Neural crest cell (in vitro differentiated cells): ENCODE results near the gene CTRB1. TPM values are rescaled to one million over a fixed set of nuclear protein-coding genes. Genes with fewer than 3 reads are reported as not detected.
"Not testable (repeated sequence)": the region's sequence is repeated elsewhere in the genome, so short reads cannot be mapped to it uniquely, and the experiment has no call there.

ENCODE experiments used
- DNase-seq: peaks from one replicate; pipeline ENCODE4 v3.0.0; 2021; ENCODE audit warnings: low read depth, mixed read lengths, low spot score
- H3K27ac Mint-ChIP-seq: one replicate; pipeline ENCODE4 v1.8.0; 2021; ENCODE audit warnings: mild to moderate bottlenecking, mixed read lengths; ENCODE audit not compliant: unreplicated experiment
- H3K27me3 Mint-ChIP-seq: 2 replicates; pipeline ENCODE4 v1.8.0; 2021; ENCODE audit warnings: low read depth, mild to moderate bottlenecking, mixed read lengths
- H3K36me3 Mint-ChIP-seq: 2 replicates; pipeline ENCODE4 v1.8.0; 2021; ENCODE audit warnings: low read depth, mild to moderate bottlenecking, mixed read lengths
- H3K4me1 Mint-ChIP-seq: 2 replicates; pipeline ENCODE4 v1.8.0; 2021; ENCODE audit warnings: mixed read lengths
- H3K4me3 Mint-ChIP-seq: one replicate; pipeline ENCODE4 v1.8.0; 2021; ENCODE audit warnings: mild to moderate bottlenecking, mixed read lengths
- H3K9me3 Mint-ChIP-seq: 2 replicates; pipeline ENCODE4 v1.8.0; 2021; ENCODE audit warnings: mixed read lengths
- total RNA-seq: library from RNA; stranded (reverse); gene quantifications from 2 replicates; pipeline ENCODE4 v1.2.1, GENCODE V29; 2021
- TF ChIP-seq, protein P1 (sequence below): fragments of 200-600 bp; sonication (generic); conservative IDR thresholded peaks from 2 replicates; pipeline ENCODE4 v1.5.0; 2021; ENCODE audit warnings: antibody characterized with exemption, mild to moderate bottlenecking

The CTRB1 gene
- total RNA-seq, 1 donor from 2014 or later: not detected

DNA sequence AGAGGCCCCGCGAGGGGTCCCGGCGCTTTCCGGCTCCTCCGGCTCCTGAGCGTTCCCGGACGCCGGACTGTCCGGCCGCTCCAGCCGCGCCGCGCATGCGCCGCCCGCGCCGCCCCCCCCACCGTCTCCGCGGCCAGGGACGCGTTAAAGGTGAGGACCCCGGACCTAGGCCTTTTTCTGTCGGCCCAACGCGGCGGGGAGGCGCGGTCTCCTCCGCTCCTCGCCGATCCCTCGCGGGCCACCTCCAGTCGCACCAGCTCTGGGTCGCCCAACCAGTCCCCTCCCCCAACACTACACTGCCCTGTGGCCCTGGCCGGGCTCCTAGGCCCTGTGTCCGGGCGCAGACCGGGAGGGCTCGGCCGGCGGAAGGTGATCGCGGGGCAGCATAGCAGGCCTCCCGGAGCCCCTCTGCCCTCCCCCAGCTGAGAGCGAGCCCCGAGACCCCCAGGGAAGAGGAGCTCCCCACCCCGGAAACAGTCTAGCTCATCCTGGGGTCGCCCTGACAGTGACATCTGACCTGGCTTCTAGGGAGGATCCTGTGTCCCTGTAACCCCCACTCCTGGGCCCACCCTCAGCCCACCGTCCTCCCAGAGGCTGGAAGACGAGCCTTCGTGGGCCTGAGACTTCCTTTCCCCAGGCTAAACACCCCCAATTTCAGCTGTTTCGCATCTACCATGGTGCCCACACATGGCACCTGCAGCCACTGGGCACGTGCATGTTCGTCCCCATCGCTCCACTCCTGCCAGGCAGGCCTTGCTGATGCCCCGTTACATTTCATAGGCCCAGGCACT lies 47.3 kb downstream of the CTRB1 start:
- H3K4me3 Mint-ChIP-seq: peak overlapping the region; percentile 92
- no peaks in the 10 kb centered on the region for H3K27me3 Mint-ChIP-seq
- H3K4me1 Mint-ChIP-seq: peaks cover 32% of the 10 kb centered on the region
- DNase-seq: peak; percentile 88
- H3K36me3 Mint-ChIP-seq: no peaks in the 10 kb centered on the region
- TF ChIP-seq, protein P1, sequence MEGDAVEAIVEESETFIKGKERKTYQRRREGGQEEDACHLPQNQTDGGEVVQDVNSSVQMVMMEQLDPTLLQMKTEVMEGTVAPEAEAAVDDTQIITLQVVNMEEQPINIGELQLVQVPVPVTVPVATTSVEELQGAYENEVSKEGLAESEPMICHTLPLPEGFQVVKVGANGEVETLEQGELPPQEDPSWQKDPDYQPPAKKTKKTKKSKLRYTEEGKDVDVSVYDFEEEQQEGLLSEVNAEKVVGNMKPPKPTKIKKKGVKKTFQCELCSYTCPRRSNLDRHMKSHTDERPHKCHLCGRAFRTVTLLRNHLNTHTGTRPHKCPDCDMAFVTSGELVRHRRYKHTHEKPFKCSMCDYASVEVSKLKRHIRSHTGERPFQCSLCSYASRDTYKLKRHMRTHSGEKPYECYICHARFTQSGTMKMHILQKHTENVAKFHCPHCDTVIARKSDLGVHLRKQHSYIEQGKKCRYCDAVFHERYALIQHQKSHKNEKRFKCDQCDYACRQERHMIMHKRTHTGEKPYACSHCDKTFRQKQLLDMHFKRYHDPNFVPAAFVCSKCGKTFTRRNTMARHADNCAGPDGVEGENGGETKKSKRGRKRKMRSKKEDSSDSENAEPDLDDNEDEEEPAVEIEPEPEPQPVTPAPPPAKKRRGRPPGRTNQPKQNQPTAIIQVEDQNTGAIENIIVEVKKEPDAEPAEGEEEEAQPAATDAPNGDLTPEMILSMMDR: no peak
- no peaks in the 10 kb centered on the region for H3K9me3 Mint-ChIP-seq
- peak overlapping the region; percentile 99 for H3K27ac Mint-ChIP-seq

DNA sequence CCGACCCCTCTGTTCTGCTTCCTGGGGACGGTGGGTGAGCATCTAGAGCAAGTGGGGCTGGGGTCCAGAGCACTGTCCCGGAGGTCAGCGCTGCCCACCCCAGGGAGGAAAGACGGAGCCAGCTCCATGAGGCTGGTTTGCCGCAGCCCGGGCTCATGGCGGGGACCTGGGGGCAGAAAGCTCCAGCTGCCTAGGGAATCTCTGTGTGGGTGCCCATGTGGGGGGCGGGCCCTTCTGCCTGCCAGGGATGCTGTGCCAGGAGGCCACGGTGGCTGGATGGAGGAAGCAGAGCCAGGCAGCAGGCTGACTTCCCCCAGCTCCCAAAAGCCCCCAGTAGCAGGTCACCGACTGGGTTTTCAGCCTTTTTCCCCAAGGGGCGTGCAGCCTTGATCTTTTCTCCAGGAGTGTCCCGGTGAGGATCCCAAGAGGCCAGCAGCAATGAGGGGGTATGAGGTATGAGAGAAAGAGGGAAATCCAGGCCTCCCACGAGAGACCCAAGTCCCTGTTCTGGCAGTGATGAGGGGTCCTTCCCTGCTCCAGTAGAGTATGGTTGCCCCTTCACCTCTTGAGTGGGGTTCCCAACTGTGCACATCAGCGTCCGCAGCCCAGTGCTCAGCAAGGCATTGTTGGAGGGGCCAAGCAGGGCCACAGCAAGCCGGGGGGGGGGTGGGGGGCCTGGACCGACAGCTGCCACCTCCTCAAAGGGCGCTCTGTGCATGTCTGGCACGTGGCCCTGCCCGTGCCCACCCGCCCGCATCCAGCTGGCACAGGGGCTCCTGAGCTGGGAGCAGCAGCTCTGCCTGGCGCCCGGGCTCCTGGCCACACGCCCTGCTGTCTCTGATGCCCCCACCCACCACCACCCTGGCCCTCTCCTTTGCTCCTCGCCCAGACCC lies 48.2 kb downstream of the CTRB1 start:
- TF ChIP-seq, protein P1: no peak
- no peaks in the 10 kb centered on the region for H3K36me3 Mint-ChIP-seq
- H3K4me1 Mint-ChIP-seq: peaks cover 37% of the 10 kb centered on the region

DNA sequence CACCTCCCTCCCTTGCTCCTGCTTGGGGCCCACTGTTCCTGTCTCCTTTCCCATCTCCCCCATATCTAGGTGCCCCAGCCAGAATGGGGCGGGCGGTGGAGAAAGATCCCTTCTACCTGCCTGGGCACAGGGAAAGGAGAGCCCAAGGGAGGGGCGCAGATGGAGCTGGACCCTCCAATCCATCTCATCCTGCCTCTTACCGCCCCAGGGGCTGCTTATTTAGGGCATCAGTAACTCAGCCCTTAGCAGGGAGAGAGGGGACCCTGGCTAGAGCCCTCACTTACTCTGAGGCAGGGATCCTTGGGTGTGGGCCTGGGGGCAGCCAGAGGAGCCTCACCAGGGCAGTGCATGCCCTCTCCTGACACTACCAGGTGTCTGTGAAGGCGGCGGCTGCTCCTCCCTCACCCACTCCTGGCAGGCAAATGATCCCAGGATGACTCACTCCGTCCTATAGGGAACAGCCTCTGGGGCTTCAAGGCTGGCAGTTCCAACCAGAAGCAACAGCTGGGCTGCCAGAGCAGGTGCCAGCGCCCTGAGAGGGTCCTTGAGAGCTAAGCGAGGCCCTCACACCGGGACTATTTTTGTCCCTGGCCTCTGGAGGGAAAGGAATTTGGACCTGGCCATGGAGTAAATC lies 49.0 kb downstream of the CTRB1 start:
- no peak for DNase-seq
- peaks cover 38% of the 10 kb centered on the region for H3K4me1 Mint-ChIP-seq
- peak overlapping the region; percentile 31 for H3K4me3 Mint-ChIP-seq
- H3K27ac Mint-ChIP-seq: no peak overlapping the region
- H3K27me3 Mint-ChIP-seq: no peaks in the 10 kb centered on the region
- no peaks in the 10 kb centered on the region for H3K9me3 Mint-ChIP-seq
- no peaks in the 10 kb centered on the region for H3K36me3 Mint-ChIP-seq
- TF ChIP-seq, protein P1: no peak

More for the DNA sequence above, 48.2 kb downstream of the CTRB1 start:
- peak overlapping the region; percentile 99 for H3K27ac Mint-ChIP-seq
- H3K4me3 Mint-ChIP-seq: peak overlapping the region; percentile 92
- no peaks in the 10 kb centered on the region for H3K9me3 Mint-ChIP-seq
- DNase-seq: no peak
- no peaks in the 10 kb centered on the region for H3K27me3 Mint-ChIP-seq

DNA sequence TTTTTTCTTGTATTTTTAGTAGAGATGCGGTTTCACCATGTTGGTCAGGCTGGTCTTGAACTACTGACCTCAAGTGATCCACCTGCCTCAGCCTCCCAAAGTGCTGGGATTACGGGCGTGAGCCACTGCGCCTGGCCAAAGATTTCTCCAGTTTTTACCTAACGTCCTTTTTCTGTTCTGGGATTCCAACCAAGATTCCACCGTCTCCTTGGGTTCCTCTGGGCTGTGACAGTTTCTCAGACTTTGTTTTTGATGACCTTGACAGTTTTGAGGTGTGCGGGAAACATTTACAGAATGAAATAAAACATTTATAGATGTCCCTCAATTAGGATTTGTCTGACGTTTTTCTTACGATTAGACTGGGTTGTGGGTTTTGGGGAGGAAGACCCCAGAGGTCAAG lies 50.6 kb downstream of the CTRB1 start:
- not testable (repeated sequence) for H3K9me3 Mint-ChIP-seq, H3K36me3 Mint-ChIP-seq, H3K27me3 Mint-ChIP-seq, DNase-seq, H3K27ac Mint-ChIP-seq
- peak overlapping the region; percentile 56 for H3K4me3 Mint-ChIP-seq
- peaks cover 25% of the 10 kb centered on the region for H3K4me1 Mint-ChIP-seq

DNA sequence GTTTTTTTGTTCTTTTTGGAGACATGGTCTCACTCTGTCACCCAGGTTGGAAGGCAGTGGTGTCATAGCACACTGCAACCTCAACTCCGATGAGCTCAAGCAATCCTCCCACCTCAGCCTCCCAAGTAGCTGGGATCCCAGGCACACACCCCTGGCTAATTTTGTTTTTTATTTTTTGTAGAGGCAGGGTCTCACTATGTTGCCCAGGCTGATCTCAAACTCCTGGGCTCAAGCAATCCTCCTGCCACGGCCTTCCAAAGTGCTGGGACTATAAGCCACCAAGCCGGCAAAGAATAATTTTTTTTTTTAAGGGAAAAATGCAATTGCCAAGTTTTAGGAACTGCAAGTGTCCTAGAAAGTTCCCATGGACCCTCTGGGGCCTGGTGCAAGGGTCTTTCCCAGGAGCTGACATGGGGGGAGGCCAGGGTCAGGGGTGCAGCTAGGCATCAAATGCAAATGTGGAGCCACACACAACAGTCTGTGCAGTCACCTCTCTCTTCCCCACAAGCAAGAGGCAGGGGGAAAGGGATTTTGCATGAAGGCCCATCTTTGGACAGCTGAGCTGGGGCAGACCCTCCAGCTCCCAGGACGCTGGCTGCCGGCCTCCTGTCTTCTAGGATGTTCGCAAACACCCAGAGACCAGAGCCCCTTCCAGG lies 52.8 kb downstream of the CTRB1 start:
- Mint-ChIP-seq H3K4me1 (peaks cover 18% of the 10 kb centered on the region), H3K27ac (peak overlapping the region; percentile 62), H3K27me3 (no peaks in the 10 kb centered on the region), H3K4me3 (no peak overlapping the region), H3K9me3 (no peaks in the 10 kb centered on the region), H3K36me3 (no peaks in the 10 kb centered on the region)
- TF ChIP-seq, protein P1: no peak
- no peak for DNase-seq
